MCF 10A (cell line): ENCODE measurements around the gene MPP2. TPM values are rescaled to one million over a fixed set of nuclear protein-coding genes. Genes with fewer than 3 reads are reported as not detected.

ENCODE experiments used
- BruUV-seq: library from RNA; stranded (reverse); fragments of 400-500 nt; replicated peaks from 2 replicates; lab custom pipeline; 2021; lab: Mats Ljungman, UMichigan
- CTCF ChIA-PET: fragments of 300-600 bp; sonication (Branson Sonifier 250); formaldehyde crosslinking; extraction: SDS; loops from one replicate; lab custom pipeline; 2021; ENCODE audit warnings: antibody characterized with exemption, inconsistent platforms; lab: Yijun Ruan, JAX
- POLR2A ChIA-PET: fragments of 300-600, 350-650 bp; sonication (Branson Sonifier 250); formaldehyde crosslinking; extraction: SDS; loops from one replicate; lab custom pipeline; 2020; ENCODE audit warnings: antibody characterized with exemption, inconsistent platforms; lab: Yijun Ruan, JAX
- DNase-seq: peaks from one replicate; pipeline ENCODE4 v3.0.0-alpha.2; 2018; ENCODE audit not compliant: unreplicated experiment
- H3K27ac Mint-ChIP-seq: one replicate; pipeline ENCODE4 v1.8.0; 2022; ENCODE audit warnings: mild to moderate bottlenecking, low read depth, mixed read lengths; ENCODE audit not compliant: unreplicated experiment
- H3K27me3 Mint-ChIP-seq: one replicate; pipeline ENCODE4 v1.8.0; 2022; ENCODE audit warnings: mixed read lengths; ENCODE audit not compliant: insufficient read depth, unreplicated experiment
- H3K36me3 Mint-ChIP-seq: one replicate; pipeline ENCODE4 v1.8.0; 2022; ENCODE audit warnings: mild to moderate bottlenecking, moderate library complexity, mixed read lengths; ENCODE audit not compliant: insufficient read depth, unreplicated experiment
- H3K4me1 Mint-ChIP-seq: one replicate; pipeline ENCODE4 v1.8.0; 2022; ENCODE audit warnings: mixed read lengths; ENCODE audit not compliant: insufficient read depth, unreplicated experiment
- H3K4me3 Mint-ChIP-seq: one replicate; pipeline ENCODE4 v1.8.0; 2022; ENCODE audit warnings: mild to moderate bottlenecking, moderate library complexity, mixed read lengths; ENCODE audit not compliant: unreplicated experiment
- H3K9me3 Mint-ChIP-seq: one replicate; pipeline ENCODE4 v1.8.0; 2022; ENCODE audit warnings: mixed read lengths; ENCODE audit not compliant: unreplicated experiment
- intact Hi-C: fragments of 100-400 bp; cut with micrococcal nuclease; formaldehyde crosslinking; loops from 2 replicates; pipeline ENCODE4 v1.14.1; 2022
- total RNA-seq: library from RNA; stranded (reverse); gene quantifications from 2 replicates; pipeline ENCODE4 v1.2.3, GENCODE V29; 2022
- TF ChIP-seq, protein P1 (sequence below): fragments of 200-600 bp; IDR thresholded peaks from one replicate; pipeline ENCODE4 v1.8.0; 2022; ENCODE audit warnings: antibody characterized with exemption, mild to moderate bottlenecking; ENCODE audit not compliant: unreplicated experiment

The MPP2 gene
- total RNA-seq, 1 experiment from 2014 or later = not detected

DNA sequence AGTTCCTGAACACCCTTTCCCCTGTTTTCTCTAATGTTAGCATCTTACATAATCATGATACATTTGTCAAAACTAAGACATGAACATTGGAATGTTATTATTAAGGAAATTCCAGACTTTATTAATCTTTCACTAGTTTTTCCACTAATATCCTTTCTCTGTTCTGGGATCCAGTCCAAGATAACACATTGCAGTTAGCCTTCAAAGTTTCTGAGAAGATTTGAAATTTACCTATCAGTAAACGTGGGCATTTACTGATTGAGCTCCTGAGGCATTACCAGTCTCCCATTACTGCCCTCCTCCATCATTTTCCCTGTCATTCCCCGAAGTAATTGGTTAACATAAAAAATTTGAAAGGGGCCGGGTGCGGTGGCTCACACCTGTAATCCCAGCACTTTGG is 66.1 kb downstream of the MPP2 start:
- ChIA-PET POLR2A (no interaction called here), CTCF (interaction anchor here (1.5 to 2.1 kb wide), 3 partner anchors 51 to 75 kb away, joined by 6 to 8 read pairs (median 7); no protein-coding TSS in a partner anchor)
- Mint-ChIP-seq H3K4me3 (no peak overlapping the region), H3K27me3 (no peaks in the 10 kb centered on the region), H3K9me3 (no peaks in the 10 kb centered on the region), H3K27ac (no peak overlapping the region), H3K4me1 (peaks cover 15% of the 10 kb centered on the region), H3K36me3 (no peaks in the 10 kb centered on the region)
- intact Hi-C loops = no loop called here
- no TSS peak for BruUV-seq
- no peak for DNase-seq
- TF ChIP-seq, protein P1, sequence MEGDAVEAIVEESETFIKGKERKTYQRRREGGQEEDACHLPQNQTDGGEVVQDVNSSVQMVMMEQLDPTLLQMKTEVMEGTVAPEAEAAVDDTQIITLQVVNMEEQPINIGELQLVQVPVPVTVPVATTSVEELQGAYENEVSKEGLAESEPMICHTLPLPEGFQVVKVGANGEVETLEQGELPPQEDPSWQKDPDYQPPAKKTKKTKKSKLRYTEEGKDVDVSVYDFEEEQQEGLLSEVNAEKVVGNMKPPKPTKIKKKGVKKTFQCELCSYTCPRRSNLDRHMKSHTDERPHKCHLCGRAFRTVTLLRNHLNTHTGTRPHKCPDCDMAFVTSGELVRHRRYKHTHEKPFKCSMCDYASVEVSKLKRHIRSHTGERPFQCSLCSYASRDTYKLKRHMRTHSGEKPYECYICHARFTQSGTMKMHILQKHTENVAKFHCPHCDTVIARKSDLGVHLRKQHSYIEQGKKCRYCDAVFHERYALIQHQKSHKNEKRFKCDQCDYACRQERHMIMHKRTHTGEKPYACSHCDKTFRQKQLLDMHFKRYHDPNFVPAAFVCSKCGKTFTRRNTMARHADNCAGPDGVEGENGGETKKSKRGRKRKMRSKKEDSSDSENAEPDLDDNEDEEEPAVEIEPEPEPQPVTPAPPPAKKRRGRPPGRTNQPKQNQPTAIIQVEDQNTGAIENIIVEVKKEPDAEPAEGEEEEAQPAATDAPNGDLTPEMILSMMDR = no peak

DNA sequence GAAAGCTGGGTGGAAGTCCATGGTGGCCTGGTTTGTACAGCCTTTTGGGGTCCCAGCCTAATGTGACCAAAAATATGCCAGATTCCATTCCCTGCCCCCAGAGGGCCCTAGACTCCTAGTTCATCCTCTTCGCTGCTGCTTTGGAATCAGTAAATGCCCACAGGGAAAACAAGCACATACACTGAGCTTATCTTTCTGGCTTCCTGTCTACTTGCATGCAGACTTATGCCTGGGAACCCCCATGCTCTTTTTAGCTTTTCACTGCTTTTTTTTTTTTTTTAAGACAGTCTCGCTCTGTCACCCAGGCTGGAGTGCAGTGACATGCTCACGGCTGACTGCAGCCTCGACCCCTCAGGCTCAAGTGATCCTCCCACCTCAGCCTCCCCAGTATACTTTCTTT is 66.5 kb downstream of the MPP2 start:
- intact Hi-C loops = no loop called here
- DNase-seq = no peak
- H3K4me3 Mint-ChIP-seq = no peak overlapping the region
- peaks cover 15% of the 10 kb centered on the region for H3K4me1 Mint-ChIP-seq
- ChIA-PET CTCF (interaction anchor here (0.6 to 2.1 kb wide), 6 partner anchors 33 to 328 kb away, joined by 3 to 8 read pairs (median 6); no protein-coding TSS in a partner anchor), POLR2A (interaction anchor here (0.7 to 1.5 kb wide), 3 partner anchors 9 to 59 kb away, joined by 3 to 7 read pairs (median 4); no protein-coding TSS in a partner anchor)
- no peak overlapping the region for H3K27ac Mint-ChIP-seq
- no peaks in the 10 kb centered on the region for H3K27me3 Mint-ChIP-seq
- H3K9me3 Mint-ChIP-seq = no peaks in the 10 kb centered on the region
- TF ChIP-seq, protein P1 = no peak
- H3K36me3 Mint-ChIP-seq = no peaks in the 10 kb centered on the region
- BruUV-seq = no TSS peak

DNA sequence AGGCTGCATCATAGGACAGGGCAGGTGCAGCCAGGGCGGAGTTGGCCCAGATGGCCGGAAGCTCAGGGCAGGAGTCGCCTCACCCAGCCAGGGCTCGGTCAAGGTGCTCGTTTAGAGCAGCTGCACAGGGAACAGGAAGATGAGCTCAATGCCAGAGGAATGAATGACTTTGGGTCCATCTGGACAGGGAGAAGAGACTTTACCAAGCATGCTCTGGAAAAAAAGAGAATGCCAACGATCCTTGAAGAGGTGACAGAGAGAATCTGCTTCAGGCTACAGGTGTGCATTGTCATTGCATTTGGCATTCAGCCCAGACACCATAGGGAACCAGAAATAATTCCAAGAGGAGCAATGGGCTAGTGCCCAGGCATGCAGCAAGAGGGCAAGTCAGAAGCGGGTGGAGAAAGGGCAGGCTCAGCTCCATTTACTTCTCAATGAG is 67.6 kb downstream of the MPP2 start:
- Mint-ChIP-seq H3K4me3 (peak overlapping the region; percentile 2), H3K27ac (peak overlapping the region; percentile 40), H3K9me3 (no peaks in the 10 kb centered on the region), H3K4me1 (peaks cover 15% of the 10 kb centered on the region), H3K27me3 (no peaks in the 10 kb centered on the region), H3K36me3 (no peaks in the 10 kb centered on the region)
- intact Hi-C loops = no loop called here
- peak; percentile 81 for DNase-seq
- no TSS peak for BruUV-seq
- TF ChIP-seq, protein P1 = no peak
- POLR2A ChIA-PET = interaction anchor here (0.6 to 1.5 kb wide), 6 partner anchors 21 to 1925 kb away, joined by 3 to 7 read pairs (median 4); partner anchors contain the start of gene DUSP3
- CTCF ChIA-PET = interaction anchor here (0.7 to 2.1 kb wide), 5 partner anchors 9 to 631 kb away, joined by 3 to 8 read pairs (median 4); no protein-coding TSS in a partner anchor

DNA sequence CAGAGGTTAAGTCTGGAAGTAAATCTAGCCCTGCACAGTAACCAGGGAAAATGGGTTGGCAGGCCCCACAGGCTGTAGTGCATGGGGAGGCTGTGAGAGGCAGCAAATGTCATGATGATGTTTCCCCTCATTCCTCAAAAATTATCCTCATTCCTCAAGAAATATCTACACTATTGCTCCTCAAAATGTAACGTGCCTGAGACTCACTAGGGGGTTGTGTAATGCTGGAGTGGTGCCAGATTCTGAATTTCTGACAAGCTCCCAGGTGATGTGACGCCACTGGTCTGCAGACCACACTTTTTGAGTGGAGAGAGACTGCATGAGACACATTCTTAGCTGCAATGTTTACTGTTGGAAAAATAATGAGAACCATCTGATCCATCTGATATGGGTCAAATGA is 73.2 kb downstream of the MPP2 start:
- POLR2A ChIA-PET = interaction anchor here (1.6 kb wide), 1 partner anchor 12 kb away, joined by 5 read pairs; no protein-coding TSS in a partner anchor
- DNase-seq = peak; percentile 80

More for the DNA sequence above, 73.2 kb downstream of the MPP2 start:
- CTCF ChIA-PET = interaction anchor here (0.9 to 1.2 kb wide), 3 partner anchors 10 to 12 kb away, joined by 3 to 4 read pairs (median 3); no protein-coding TSS in a partner anchor
- peaks cover 11% of the 10 kb centered on the region for H3K36me3 Mint-ChIP-seq
- intact Hi-C loops = loop anchor here (5.0 kb wide), 1 partner anchor 52 kb away; the partner anchor contains the start of gene CFAP97D1
- H3K9me3 Mint-ChIP-seq = no peaks in the 10 kb centered on the region
- H3K4me1 Mint-ChIP-seq = peaks cover 12% of the 10 kb centered on the region
- H3K27me3 Mint-ChIP-seq = no peaks in the 10 kb centered on the region
- TF ChIP-seq, protein P1 = no peak
- H3K27ac Mint-ChIP-seq = no peak overlapping the region
- no TSS peak for BruUV-seq
- H3K4me3 Mint-ChIP-seq = peak overlapping the region; percentile 77
